C4-2B (cell line): ENCODE data around the gene ZNF616.
A peak's percentile ranks its signal among the peaks of the same experiment; 100 is the strongest.

Source experiments
- H3K27ac ChIP-seq: fragments of 450-650 bp; 2 replicates; pipeline ENCODE4 v1.5.1; 2017
- ZFX ChIP-seq: fragments of 450-650 bp; IDR thresholded peaks from 2 replicates; pipeline ENCODE4 v1.6.1; 2017
- TF ChIP-seq, protein P1 (sequence below): fragments of 450-650 bp; conservative IDR thresholded peaks from 2 replicates; pipeline ENCODE4 v1.5.1; 2017; ENCODE audit warnings: mild to moderate bottlenecking

Gene ZNF616

DNA sequence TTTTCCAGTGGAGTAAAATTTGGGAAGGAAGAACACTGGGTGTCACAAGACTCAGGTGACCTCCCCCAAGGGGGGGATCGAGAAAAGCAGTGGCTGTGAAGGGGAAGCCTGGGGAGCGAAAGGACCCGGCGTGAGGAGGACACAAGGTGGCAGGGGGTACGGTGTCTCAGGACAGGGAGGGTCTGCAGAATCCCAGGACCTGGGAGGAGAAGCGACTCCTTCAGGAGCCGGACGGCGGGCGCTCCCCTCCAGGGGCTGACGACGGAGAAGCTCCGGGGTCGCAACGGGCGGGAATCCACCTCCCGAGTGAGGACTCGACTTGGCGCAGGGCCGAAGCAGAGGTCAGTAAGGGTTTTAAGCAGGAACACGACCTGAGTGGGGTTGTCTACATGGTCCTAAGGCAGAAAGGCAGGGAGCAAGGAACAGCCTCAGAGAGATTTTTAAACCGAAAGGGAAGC is 31.2 kb upstream of the ZNF616 start:
- peak overlapping the region; percentile 62 for H3K27ac ChIP-seq
- no peak for TF ChIP-seq ZFX
- TF ChIP-seq, protein P1, sequence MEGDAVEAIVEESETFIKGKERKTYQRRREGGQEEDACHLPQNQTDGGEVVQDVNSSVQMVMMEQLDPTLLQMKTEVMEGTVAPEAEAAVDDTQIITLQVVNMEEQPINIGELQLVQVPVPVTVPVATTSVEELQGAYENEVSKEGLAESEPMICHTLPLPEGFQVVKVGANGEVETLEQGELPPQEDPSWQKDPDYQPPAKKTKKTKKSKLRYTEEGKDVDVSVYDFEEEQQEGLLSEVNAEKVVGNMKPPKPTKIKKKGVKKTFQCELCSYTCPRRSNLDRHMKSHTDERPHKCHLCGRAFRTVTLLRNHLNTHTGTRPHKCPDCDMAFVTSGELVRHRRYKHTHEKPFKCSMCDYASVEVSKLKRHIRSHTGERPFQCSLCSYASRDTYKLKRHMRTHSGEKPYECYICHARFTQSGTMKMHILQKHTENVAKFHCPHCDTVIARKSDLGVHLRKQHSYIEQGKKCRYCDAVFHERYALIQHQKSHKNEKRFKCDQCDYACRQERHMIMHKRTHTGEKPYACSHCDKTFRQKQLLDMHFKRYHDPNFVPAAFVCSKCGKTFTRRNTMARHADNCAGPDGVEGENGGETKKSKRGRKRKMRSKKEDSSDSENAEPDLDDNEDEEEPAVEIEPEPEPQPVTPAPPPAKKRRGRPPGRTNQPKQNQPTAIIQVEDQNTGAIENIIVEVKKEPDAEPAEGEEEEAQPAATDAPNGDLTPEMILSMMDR: no peak

DNA sequence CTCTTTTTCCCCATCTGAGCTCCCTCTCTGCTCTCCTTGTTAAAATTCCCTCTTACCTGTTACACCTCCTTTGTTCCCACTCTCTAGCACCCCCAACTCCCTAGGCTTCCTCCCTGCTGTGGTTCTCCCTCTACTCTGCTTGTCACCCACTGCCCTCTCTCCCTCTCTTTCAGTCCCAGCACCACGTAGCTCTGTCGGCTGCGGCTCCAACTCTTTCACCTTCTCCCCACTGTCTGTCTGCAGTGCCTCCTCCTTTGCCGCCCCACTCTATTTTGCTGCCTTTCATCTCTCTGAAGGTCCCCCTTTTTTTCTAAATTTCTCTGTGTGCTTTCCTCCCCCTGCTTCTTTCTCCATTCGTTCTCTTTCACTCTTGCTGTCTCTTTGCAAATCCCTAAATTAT is 30.6 kb upstream of the ZNF616 start:
- TF ChIP-seq, protein P1: no peak
- no peak for TF ChIP-seq ZFX
- no peak overlapping the region for H3K27ac ChIP-seq

DNA sequence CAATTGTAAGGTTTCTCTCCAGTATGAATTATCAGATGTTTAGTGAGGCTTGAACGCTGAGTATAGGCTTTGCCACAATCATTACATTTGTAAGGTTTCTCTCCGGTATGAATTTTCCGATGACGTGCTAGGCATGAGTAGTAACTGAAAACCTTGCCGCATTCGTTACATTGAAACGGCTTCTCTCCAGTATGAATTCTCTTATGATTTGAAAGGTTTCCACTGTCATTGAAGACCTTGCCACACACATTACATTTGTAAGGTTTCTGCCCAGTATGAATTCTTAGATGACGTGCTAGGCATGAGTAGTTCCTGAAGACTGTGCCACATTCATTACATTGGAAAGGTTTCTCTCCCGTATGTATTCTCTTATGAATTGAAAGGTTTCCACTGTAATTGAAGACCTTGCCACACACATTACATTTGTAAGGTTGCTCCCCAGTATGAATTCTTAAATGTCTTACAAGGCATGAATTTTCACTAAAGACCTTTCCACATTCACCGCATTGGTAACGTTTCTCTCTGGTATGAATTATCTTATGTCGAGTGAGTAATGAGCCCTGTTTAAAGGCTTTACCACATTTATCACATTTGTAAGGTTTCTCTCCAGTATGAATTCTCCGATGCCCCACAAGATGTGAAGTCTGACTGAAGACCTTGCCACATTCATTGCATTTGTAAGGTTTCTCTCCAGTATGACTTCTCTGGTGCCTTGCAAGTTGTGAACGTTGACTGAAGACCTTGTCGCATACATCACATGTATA is 16.0 kb upstream of the ZNF616 start:
- no peak for TF ChIP-seq ZFX
- TF ChIP-seq, protein P1: no peak
- no peak overlapping the region for H3K27ac ChIP-seq

DNA sequence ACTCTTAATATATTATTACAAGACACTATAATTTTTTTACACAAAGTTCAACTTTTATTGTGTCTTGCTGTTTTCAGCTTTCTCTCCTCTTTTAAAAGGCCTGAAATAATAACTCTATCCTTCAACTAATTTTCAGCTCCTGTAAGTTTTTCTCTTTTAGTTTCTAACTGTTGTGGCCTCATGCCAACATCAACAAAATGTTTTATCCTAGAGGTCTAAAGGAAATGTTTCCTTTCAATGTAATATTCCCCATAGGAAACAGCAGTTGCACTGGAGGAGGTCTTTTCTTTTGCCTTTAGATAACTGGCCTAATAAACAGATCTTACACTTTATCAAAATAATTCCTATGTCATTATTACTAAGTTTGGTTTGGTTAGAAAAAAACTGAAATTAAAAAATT is 8.5 kb upstream of the ZNF616 start:
- no peak overlapping the region for H3K27ac ChIP-seq
- TF ChIP-seq ZFX: no peak
- TF ChIP-seq, protein P1: no peak

DNA sequence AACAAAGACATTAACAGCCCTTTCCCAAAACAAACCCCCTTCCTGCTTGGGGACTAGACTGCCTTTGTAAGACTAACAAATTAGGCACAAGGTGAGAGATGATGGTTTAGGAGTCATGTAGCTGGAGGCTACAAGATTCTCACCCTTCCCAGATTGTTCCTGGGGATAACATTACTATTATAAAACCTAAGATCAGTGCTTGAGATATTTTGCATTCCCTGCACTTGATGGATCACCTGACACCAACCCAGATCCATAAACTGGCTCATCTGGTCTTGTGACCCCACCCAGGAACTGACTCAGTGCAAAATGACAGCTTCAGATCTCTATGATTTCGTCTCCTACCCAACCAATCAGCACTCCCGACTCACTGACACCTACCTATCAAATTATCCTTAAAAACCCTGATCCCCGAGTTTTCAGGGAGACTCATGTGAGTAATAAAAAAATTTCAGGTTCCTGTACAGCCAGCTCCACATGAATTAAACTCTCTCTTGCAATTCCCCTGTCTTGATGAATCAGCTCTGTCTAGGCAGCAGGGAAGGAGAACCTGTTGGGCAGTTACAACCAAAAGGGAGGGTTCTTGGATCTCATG is 2.4 kb upstream of the ZNF616 start:
- TF ChIP-seq, protein P1: no peak
- TF ChIP-seq ZFX: no peak
- H3K27ac ChIP-seq: no peak overlapping the region

DNA sequence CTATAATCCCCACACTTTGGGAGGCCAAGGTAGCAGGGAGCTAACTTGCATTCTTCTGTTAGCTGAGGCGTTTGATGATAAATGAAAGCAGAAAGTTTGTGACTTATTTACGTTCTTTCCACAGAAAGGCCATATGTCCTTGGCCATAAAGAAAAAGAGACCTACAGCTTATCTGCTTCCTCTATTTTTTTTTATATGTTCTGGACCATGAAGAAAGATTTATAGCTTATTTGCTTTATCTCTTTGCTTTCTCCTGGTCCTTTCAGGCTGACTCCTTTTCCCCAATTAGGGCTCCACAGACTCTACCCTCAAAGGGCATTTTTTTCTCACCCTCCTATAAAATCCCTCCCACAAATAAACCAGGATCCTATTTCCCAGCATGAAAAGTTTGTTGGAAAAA is 1.5 kb upstream of the ZNF616 start:
- TF ChIP-seq, protein P1: no peak
- TF ChIP-seq ZFX: no peak
- no peak overlapping the region for H3K27ac ChIP-seq

DNA sequence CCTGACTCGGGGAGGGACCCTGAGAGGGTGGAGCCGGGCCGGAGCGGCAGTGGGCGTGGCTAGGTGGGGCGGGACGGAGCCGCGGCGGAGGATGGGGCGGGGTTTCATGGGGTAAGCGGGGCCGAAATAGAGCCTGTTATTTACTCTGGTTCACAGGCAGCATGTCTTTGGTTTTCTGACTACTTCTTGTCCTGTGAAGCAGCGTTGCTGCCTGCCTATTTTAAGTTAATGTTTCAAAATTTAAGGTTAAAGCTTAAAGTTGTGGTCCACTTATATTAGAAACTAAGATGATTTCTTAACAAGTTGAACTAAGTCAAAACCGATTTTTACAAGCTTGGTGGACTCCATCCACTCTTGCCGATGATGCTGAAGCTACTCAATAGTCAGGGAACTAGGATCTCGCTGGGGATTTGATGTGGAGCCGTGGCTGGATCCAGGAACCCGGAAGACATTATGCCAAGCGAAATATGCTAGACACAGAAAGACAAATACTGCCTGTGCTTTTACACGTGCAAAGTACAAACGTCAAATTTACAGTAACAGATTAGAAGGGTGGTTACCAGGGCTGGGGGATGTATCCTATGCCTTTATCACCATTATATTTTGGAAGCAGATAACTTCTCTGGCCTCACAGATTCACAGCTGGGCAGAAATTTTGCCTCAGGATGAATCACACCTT is 433 bp upstream of the ZNF616 start:
- peak overlapping the region; percentile 91 for H3K27ac ChIP-seq

More for the DNA sequence above, 433 bp upstream of the ZNF616 start:
- TF ChIP-seq, protein P1: no peak
- no peak for TF ChIP-seq ZFX
